Activated CD4-positive, alpha-beta T cell treated with anti-CD3 and anti-CD28 coated beads for 36 hours (primary cell): ENCODE results near the gene FMNL1. TPM values are rescaled to one million over a fixed set of nuclear protein-coding genes. Genes with fewer than 3 reads are reported as not detected.
"Not testable (repeated sequence)": the region's sequence is repeated elsewhere in the genome, so short reads cannot be mapped to it uniquely, and the experiment has no call there.

Experiments
- ATAC-seq: fragments of 200-7000 bp; cut with Tn5 transposase; one replicate; pipeline ENCODE4 v1.10.0; 2021; ENCODE audit warnings: mild to moderate bottlenecking, moderate library complexity
- CTCF ChIA-PET: fragments of 350-600 bp; sonication (Branson Sonifier 250); formaldehyde crosslinking; loops from one replicate; lab custom pipeline; 2021; ENCODE audit warnings: antibody characterized with exemption; lab: Charles Lee
- POLR2A ChIA-PET: fragments of 350-600 bp; sonication (Branson Sonifier 250); formaldehyde crosslinking; loops from one replicate; lab custom pipeline; 2021; ENCODE audit warnings: antibody characterized with exemption, inconsistent platforms; lab: Charles Lee
- DNase-seq: peaks from one replicate; pipeline ENCODE4 v3.0.0-alpha.2; 2020
- H3K27ac Mint-ChIP-seq: one replicate; pipeline ENCODE4 v1.8.0; 2021; ENCODE audit warnings: mixed read lengths
- H3K27me3 Mint-ChIP-seq: one replicate; pipeline ENCODE4 v1.8.0; 2021; ENCODE audit warnings: mixed read lengths
- H3K36me3 Mint-ChIP-seq: one replicate; pipeline ENCODE4 v1.8.0; 2021; ENCODE audit warnings: low read depth, mixed read lengths
- H3K4me1 Mint-ChIP-seq: one replicate; pipeline ENCODE4 v1.8.0; 2021; ENCODE audit warnings: mixed read lengths
- H3K4me3 Mint-ChIP-seq: one replicate; pipeline ENCODE4 v1.8.0; 2021; ENCODE audit warnings: mild to moderate bottlenecking, moderate library complexity, mixed read lengths
- H3K9me3 Mint-ChIP-seq: one replicate; pipeline ENCODE4 v1.8.0; 2021; ENCODE audit warnings: low read depth, mixed read lengths
- intact Hi-C, 2 experiments: fragments of 100-400 bp; cut with DNase I in 1 of 2; cut with micrococcal nuclease in 1 of 2; formaldehyde crosslinking; loops; one replicate each; pipeline versions ENCODE4 v1.14.2 to v1.15.1; 2022 to 2024; cut with DNase I, micrococcal nuclease
- total RNA-seq, 2 experiments: library from RNA; stranded (reverse); gene quantifications; one replicate each; pipeline ENCODE4 v1.2.3, GENCODE V29; 2021

Gene FMNL1
- total RNA-seq, 2 experiments from 2014 or later, result 268 to 295 TPM

- Mint-ChIP-seq H3K27ac (no peak overlapping the region), H3K4me3 (no peak overlapping the region), H3K36me3 (peaks cover 62% of the 10 kb centered on the region), H3K4me1 (peaks cover 40% of the 10 kb centered on the region), H3K27me3 (no peaks in the 10 kb centered on the region), H3K9me3 (no peaks in the 10 kb centered on the region)
- DNase-seq (no peak), ATAC-seq (no peak)
- ChIA-PET CTCF (interaction anchor here (0.9 to 4.0 kb wide), 4 partner anchors 10 to 26 kb away, joined by 4 to 21 read pairs (median 6); no protein-coding TSS in a partner anchor), POLR2A (interaction anchor here (1.6 kb wide), 1 partner anchor 16 kb away, joined by 4 read pairs; no protein-coding TSS in a partner anchor)
- intact Hi-C loops, result no loop called here
These were observed 23.3 kb downstream of the FMNL1 start for GRCh38 chr17:45244725-45245656.

- Mint-ChIP-seq H3K9me3 (no peaks in the 10 kb centered on the region), H3K27ac (peak overlapping the region; percentile 56), H3K27me3 (no peaks in the 10 kb centered on the region), H3K4me1 (peaks cover 49% of the 10 kb centered on the region), H3K36me3 (peaks cover 59% of the 10 kb centered on the region), H3K4me3 (peak overlapping the region; percentile 83)
- no peak for ATAC-seq
- no peak for DNase-seq
- ChIA-PET CTCF (interaction anchor here (0.9 to 4.0 kb wide), 9 partner anchors 10 to 111 kb away, joined by 4 to 21 read pairs (median 8); partner anchors contain the start of gene ACBD4), POLR2A (interaction anchor here (1.6 kb wide), 1 partner anchor 18 kb away, joined by 4 read pairs; no protein-coding TSS in a partner anchor)
- intact Hi-C loops, result no loop called here
These were observed 24.7 kb downstream of the FMNL1 start for GRCh38 chr17:45246338-45246737.

DNA sequence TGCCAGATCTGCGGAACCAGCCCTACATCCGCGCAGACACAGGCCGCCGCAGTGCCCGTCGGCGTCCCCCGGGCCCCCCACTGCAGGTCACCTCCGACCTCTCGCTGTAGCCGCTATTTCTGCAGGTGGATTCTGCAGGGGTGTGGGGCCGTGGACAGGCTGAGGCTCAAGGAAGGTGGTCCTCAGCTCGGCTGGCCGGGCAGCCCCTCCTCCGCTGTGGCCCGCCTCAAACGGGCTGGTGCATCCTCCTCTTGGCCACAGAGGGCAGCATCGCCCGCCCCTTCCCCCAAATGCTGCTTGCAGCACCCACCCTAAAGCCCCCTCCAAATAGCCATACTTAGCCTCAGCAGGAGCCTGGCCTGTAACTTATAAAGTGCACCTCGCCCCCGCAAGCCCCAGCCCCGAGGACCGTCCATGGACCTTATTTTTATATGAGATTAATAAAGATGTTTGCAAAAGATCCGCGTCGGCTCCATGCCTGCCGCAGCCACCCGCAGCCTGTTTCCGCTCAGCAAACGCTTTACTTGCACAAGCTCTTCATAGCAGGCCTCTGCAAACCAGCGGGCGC is 25.3 kb downstream of the FMNL1 start:
- peaks cover 50% of the 10 kb centered on the region for H3K4me1 Mint-ChIP-seq
- peak overlapping the region; percentile 83 for H3K4me3 Mint-ChIP-seq
- peak; percentile 85 for DNase-seq
- intact Hi-C loops, result loop anchor here in 1 of 2 experiments (1.0 kb wide), 9 partner anchors 18 to 337 kb away; partner anchors contain the start of genes ACBD4, HEXIM2, MAP3K14 and NMT1
- no peaks in the 10 kb centered on the region for H3K9me3 Mint-ChIP-seq
- ATAC-seq, result peak; percentile 33
- H3K36me3 Mint-ChIP-seq, result peaks cover 61% of the 10 kb centered on the region
- peak overlapping the region; percentile 81 for H3K27ac Mint-ChIP-seq
- ChIA-PET CTCF (interaction anchor here (0.7 to 4.0 kb wide), 12 partner anchors 9 to 353 kb away, joined by 4 to 21 read pairs (median 8); partner anchors contain the start of gene FMNL1), POLR2A (interaction anchor here (0.6 to 1.9 kb wide), 4 partner anchors 21 to 327 kb away, joined by 3 to 16 read pairs (median 4); no protein-coding TSS in a partner anchor)
- H3K27me3 Mint-ChIP-seq, result no peaks in the 10 kb centered on the region

GRCh38 chr17:45247429-45248131 is 25.9 kb downstream of the FMNL1 start:
- H3K4me1 Mint-ChIP-seq, result peaks cover 57% of the 10 kb centered on the region
- ATAC-seq (peak; percentile 89), DNase-seq (peak; percentile 99)
- ChIA-PET POLR2A (interaction anchor here (0.6 to 2.0 kb wide), 7 partner anchors 13 to 327 kb away, joined by 3 to 16 read pairs (median 4); partner anchors contain the start of gene HEXIM1), CTCF (interaction anchor here (0.7 to 4.0 kb wide), 15 partner anchors 9 to 354 kb away, joined by 3 to 21 read pairs (median 6); partner anchors contain the start of gene FMNL1)
- H3K27me3 Mint-ChIP-seq, result no peaks in the 10 kb centered on the region
- no peaks in the 10 kb centered on the region for H3K9me3 Mint-ChIP-seq
- peak overlapping the region; percentile 92 for H3K27ac Mint-ChIP-seq
- H3K4me3 Mint-ChIP-seq, result peak overlapping the region; percentile 83
- intact Hi-C loops, result loop anchor here (1.0 to 2.0 kb wide), 11 partner anchors 14 to 337 kb away; partner anchors contain the start of genes ACBD4 (in 1 of the 2), HEXIM2 (in 1 of the 2), MAP3K14 (in 1 of the 2) and NMT1 (in 1 of the 2)
- peaks cover 57% of the 10 kb centered on the region for H3K36me3 Mint-ChIP-seq

DNA sequence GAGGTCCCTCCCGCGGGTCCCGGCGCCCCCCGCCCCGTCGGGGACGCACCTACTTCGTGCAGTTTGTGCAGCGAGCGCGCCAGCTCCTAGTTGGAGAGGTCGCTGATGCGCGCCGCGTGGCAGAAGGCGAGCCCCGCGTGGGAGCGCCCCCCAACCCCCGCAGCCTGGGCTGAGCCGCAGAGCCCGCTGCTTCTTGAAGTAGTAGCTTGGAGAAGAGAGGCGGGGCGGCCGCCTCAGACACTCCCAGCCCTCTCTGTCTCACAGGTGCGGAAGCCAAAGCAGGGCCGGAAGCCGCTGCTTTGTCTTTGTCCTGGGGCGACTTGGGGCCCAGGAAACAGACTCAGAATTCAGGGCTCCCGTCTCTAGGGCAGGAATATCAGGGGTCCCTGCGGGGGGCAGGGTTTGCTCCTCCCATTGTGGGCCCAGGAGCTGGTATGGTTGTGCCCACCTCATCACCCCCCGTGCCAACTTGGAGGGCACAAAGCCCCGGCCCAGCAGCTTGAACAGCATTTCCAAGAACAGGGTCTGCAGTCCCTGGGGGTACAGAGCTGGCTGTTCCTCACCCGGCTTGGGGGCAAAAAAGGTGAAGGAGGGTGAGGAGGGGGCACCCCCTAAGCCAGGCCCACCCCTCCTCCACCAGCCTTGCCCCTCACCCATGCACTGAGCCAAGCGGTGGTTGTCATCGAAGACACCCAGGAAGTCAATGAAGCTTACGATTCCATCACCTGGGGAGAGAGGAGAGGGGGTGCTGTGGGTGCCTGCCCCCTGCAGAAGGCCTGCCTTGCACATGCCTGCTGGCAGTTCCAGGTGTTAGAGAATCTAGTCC is 26.7 kb downstream of the FMNL1 start:
- H3K4me3 Mint-ChIP-seq, result peak overlapping the region; percentile 83
- ChIA-PET CTCF (interaction anchor here (0.6 to 4.0 kb wide), 17 partner anchors 8 to 517 kb away, joined by 3 to 21 read pairs (median 5); partner anchors contain the start of gene FMNL1), POLR2A (interaction anchor here (0.6 to 2.0 kb wide), 8 partner anchors 12 to 100 kb away, joined by 3 to 16 read pairs (median 4); partner anchors contain the start of gene HEXIM1)
- peaks cover 53% of the 10 kb centered on the region for H3K36me3 Mint-ChIP-seq
- peak overlapping the region; percentile 94 for H3K27ac Mint-ChIP-seq
- H3K4me1 Mint-ChIP-seq, result peaks cover 64% of the 10 kb centered on the region
- intact Hi-C loops, result loop anchor here (1.0 to 2.0 kb wide), 2 partner anchors 13 to 14 kb away; partner anchors contain the start of gene SPATA32 (in 1 of the 2)
- DNase-seq (peak; percentile 89), ATAC-seq (peak; percentile 76)
- H3K27me3 Mint-ChIP-seq, result no peaks in the 10 kb centered on the region
- no peaks in the 10 kb centered on the region for H3K9me3 Mint-ChIP-seq

DNA sequence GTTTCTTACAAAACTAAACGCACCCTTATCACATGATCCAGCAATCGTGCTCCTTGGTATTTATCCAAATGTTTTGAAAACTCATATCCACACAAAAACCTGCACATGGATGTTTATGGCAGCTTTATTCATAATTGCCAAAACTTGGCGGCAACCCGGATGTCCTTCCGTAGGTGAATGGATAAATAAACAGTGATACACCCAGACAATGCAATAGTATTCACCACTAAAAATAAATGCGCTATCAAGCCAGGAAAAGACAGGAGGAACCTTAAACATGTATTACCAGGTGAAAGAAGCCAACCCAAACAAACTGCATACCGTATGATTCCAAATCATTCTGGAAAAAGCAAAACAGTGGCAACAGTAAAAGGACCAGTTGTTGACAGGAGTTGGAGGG is 30.2 kb downstream of the FMNL1 start:
- Mint-ChIP-seq H3K36me3 (peaks cover 30% of the 10 kb centered on the region), H3K4me1 (peaks cover 71% of the 10 kb centered on the region), H3K4me3 (no peak overlapping the region), H3K9me3 (no peaks in the 10 kb centered on the region), H3K27ac (peak overlapping the region; percentile 42), H3K27me3 (no peaks in the 10 kb centered on the region)
- DNase-seq (no peak), ATAC-seq (no peak)
- intact Hi-C loops, result no loop called here
- POLR2A ChIA-PET, result no interaction called here
- CTCF ChIA-PET, result interaction anchor here (0.6 to 1.7 kb wide), 2 partner anchors 32 to 128 kb away, joined by 3 to 9 read pairs; no protein-coding TSS in a partner anchor

DNA sequence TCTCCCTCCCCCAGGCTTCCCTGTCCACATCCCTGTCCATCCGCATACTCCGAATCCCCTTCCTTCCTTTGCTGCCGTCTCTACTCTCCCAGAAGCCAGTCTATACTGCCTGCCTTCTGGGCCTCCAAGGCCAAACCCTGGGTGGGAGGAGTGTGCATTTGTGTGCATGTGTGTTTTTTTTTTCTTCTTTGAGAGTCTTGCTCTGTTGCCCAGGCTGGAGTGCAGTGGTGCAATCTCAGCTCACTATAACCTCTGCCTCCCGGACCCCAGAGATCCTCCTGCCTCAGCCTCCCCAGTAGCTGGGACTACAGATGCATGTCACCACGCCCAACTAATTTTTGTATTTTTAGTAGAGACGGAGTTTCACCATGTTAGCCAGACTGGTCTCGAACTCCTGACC is 31.6 kb downstream of the FMNL1 start:
- H3K27me3 Mint-ChIP-seq, intact Hi-C loops, POLR2A ChIA-PET, ATAC-seq, H3K9me3 Mint-ChIP-seq, DNase-seq: not testable (repeated sequence)
- CTCF ChIA-PET, result interaction anchor here (0.9 to 1.8 kb wide), 3 partner anchors 18 to 131 kb away, joined by 3 to 5 read pairs (median 4); no protein-coding TSS in a partner anchor
- Mint-ChIP-seq H3K36me3 (peaks cover 27% of the 10 kb centered on the region), H3K4me1 (peaks cover 78% of the 10 kb centered on the region), H3K4me3 (peak overlapping the region; percentile 9), H3K27ac (peak overlapping the region; percentile 87)

- Mint-ChIP-seq H3K9me3 (no peaks in the 10 kb centered on the region), H3K4me1 (peaks cover 72% of the 10 kb centered on the region), H3K36me3 (peaks cover 21% of the 10 kb centered on the region), H3K27me3 (no peaks in the 10 kb centered on the region), H3K4me3 (no peak overlapping the region), H3K27ac (peak overlapping the region; percentile 87)
- ATAC-seq (no peak), DNase-seq (no peak)
- intact Hi-C loops, result no loop called here
- CTCF ChIA-PET, result interaction anchor here (0.6 to 3.1 kb wide), 5 partner anchors 17 to 1107 kb away, joined by 3 to 21 read pairs (median 5); no protein-coding TSS in a partner anchor
- POLR2A ChIA-PET, result no interaction called here
These were observed 32.2 kb downstream of the FMNL1 start for GRCh38 chr17:45253879-45254278.

DNA sequence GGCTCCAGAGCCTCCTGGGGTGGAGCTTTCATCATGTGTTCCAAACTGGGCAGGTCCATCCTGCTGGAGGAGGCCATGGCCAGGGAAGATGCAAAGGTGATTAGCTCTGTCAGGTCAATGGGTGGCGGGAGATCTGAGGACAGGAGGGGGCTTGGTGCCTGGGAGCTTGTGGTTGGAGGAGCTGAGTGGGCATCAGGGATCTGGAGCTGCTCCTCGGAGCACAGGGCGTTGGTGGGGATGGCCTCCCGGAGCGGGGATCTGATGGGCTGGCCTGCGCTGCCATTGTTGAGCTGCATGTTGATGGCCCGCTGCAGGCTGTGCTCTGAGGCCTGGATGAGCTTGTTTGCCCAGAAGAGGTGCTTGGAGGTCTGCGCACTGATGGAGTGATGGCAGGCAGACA is 33.7 kb downstream of the FMNL1 start:
- POLR2A ChIA-PET, result interaction anchor here (0.6 kb wide), 1 partner anchor 18 kb away, joined by 3 read pairs; no protein-coding TSS in a partner anchor
- Mint-ChIP-seq H3K4me3 (no peak overlapping the region), H3K4me1 (peaks cover 61% of the 10 kb centered on the region), H3K27ac (peak overlapping the region; percentile 28), H3K27me3 (no peaks in the 10 kb centered on the region), H3K9me3 (no peaks in the 10 kb centered on the region), H3K36me3 (peaks cover 11% of the 10 kb centered on the region)
- ATAC-seq (no peak), DNase-seq (no peak)
- CTCF ChIA-PET, result interaction anchor here (0.6 to 3.1 kb wide), 13 partner anchors 11 to 1667 kb away, joined by 3 to 21 read pairs (median 4); no protein-coding TSS in a partner anchor
- intact Hi-C loops, result no loop called here
